HTR-8/SVneo (cell line): Measurements from ENCODE around the gene SLC12A2.

Source experiments
- DNase-seq: peaks from one replicate; pipeline ENCODE4 v3.0.0; 2011; ENCODE audit warnings: low spot score, mixed read lengths; ENCODE audit not compliant: insufficient read length
- FAIRE-seq: peaks from 2 replicates; lab custom pipeline; 2011; peaks lifted over from hg19 to GRCh38; lab: Jason Lieb, UNC

The SLC12A2 gene

DNA sequence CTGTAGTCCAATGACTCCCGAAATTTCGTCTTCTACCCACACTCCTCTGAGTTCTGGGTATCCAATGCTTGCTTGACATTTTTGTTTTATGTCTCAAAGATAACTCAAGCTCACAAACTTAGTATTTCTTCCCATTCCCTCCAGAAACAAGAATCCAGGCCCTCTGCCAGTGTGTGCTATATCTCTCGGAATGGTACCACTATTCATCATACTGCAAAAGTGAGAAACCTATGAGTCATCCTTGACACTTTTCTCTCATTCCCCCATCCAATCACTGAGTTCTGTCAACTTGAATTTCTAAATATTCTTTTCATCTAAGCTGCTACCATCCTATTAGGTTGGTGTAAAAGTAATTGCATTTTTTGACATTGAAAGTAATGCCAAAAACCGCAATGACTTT is 9.8 kb downstream of the SLC12A2 start:
- no peak for DNase-seq
- no peak for FAIRE-seq

DNA sequence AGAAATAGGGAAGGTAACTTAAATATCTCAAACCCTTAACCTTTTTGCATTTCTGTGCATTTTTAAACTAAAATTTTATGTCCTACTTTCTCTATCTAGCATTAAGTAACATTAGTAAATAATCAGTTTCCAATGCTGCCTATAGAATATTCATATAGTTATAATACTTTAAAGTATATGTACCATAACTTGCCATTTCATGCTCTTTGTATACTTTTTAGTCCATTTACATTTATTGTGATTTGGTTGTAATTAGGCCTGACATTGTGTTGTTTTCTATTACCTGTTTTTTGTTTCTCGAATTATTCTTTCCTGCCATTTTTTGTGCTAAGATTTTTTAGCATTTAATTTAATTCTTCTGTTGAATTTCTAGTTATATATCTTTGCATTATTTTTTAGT is 13.7 kb downstream of the SLC12A2 start:
- DNase-seq = no peak
- FAIRE-seq = no peak

DNA sequence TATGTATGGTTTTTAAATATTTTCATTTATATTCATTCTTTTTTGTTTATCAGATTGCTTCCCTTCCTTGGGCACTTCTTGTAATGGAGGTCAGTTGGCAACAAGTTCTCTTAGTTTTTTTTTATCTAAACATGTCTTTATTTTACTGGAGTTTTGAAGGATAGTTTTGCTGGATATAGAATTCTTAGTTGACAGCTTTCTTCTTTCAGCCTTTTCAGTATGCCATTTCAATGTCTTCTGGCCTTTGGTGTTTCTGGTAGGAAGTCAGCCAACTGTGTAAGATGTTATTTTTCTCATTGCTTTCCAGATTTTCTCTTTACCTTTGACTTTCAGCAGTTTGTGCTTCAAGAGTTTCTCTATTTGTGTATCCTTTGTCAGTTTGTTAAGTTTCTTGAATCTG is 14.2 kb downstream of the SLC12A2 start:
- DNase-seq (no peak), FAIRE-seq (no peak)

- FAIRE-seq (no peak), DNase-seq (no peak)
Measured at GRCh38 chr5:128099944-128100343, 16.4 kb downstream of the SLC12A2 start.

DNA sequence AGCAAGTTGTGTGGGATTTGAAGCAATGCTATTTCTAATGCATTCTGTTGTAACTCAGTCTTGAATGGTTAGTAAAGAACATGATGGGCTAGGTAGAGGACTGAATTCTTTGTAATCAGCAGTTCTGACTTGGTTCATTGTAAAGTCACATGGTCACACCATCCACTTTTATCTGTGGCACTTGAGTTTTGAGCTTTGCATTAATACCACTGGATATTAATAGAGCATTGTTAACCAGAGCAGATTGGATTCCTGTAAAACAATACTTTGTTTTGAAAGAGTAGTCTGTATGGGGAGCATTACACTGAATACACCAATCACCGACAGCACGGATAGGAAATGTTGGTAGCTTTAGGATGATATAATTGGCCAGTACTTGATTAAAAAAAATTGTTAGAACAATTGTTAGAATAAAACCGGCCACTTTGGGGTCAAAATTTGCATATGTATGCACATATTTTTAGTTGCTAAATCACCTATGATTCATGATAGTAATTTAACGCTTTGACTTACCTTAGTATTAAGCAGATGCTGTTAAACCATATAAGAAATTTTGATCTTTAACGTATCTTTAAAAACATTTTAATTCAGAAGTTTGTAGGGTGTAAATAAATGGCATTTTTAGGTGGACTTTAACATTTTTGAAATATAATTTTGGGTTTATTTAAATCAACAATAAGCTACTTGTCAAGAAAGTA is 17.4 kb downstream of the SLC12A2 start:
- DNase-seq (no peak), FAIRE-seq (no peak)

- DNase-seq (no peak), FAIRE-seq (no peak)
Measured at GRCh38 chr5:128101676-128102075, 18.1 kb downstream of the SLC12A2 start.

DNA sequence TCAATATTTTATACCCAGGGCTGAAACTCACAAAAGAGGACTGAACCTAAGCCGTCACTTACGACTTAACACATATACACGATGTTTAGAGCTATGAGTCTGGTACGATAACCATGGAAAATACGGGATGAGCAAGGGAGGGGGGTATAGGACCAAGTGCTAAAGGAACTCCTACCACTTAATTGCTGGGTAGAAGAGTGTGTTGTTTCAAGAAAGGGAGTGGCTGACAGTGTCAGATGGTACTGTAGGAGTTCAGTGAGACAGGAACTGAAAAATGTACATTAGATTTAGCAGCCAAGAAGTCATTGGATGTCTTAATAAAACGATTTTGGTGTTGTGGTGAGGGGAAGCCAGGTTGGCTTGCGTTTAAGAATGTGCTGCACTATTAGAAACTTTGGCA is 21.6 kb downstream of the SLC12A2 start:
- no peak for DNase-seq
- FAIRE-seq = no peak

GRCh38 chr5:128109138-128109537 is 25.6 kb downstream of the SLC12A2 start:
- DNase-seq (no peak), FAIRE-seq (no peak)

- DNase-seq = no peak
- FAIRE-seq = no peak
Measured at GRCh38 chr5:128109766-128110165, 26.2 kb downstream of the SLC12A2 start.

DNA sequence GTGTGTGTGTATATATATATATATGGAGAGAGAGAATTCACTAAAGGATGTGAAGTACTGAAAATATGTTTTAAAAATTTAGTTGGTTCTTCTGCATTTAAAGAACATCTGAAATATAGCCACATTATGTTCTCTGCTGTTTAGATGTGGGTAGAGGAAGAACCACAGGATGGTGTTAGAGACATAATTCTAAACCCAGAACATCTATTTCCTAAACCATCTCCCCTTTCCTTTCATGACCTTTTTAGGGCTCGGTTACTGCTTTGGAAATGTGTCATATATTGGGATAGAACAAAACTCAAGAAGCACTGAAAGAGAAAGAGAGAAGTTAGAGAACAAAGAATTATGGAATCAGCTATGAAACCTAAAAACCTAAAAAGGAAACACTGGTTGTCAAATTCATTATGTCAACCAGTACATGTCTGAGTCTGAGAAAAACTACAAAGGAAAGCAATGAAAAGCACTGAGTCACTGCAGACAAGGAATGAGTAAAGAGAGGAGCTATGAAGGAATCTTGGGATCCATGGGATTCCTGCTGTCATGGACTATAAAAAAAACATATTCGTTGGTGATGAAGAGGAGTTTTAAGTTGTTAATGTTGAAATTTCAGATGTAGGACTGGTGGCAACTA is 28.4 kb downstream of the SLC12A2 start:
- FAIRE-seq = no peak

DNA sequence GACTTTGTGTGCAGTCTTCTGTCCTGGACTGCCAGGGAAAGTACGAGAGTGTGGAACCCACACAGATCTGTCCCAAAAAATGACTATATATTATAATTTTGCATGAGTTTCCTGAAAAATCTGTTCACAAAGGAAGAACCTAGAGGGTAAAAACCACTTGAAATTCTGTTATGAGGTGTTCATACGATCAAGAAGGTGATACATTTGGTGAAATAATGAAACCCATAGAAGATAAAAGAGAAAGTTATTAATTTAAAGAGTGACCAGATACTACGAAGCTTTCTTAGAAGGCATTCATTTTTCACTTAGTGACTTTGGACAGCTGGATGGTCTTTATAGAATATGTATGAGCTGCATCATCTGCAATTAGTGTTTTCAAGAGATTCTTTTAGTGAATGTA is 32.9 kb downstream of the SLC12A2 start:
- FAIRE-seq = no peak

More for the DNA sequence above, 28.4 kb downstream of the SLC12A2 start:
- peak; percentile 3 for DNase-seq

DNA sequence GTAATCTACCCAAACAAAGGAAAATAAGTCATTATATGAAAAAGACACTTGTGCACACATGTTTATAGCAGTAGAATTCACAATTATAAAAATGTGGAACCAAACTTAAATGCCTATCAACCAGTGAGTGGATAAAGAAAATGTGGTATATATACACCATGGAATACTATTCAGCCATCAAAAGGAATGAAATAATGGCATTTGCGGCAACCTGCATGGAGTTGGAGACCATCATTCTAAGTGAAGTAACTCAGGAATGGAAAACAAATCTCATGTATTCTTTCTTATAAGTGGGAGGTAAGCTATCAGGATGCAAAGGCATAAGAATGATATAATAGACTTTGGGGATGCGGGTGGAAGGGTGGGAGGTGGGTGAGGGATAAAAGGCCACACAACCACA is 34.6 kb downstream of the SLC12A2 start:
- FAIRE-seq (no peak), DNase-seq (no peak)

More for the DNA sequence above, 32.9 kb downstream of the SLC12A2 start:
- no peak for DNase-seq

DNA sequence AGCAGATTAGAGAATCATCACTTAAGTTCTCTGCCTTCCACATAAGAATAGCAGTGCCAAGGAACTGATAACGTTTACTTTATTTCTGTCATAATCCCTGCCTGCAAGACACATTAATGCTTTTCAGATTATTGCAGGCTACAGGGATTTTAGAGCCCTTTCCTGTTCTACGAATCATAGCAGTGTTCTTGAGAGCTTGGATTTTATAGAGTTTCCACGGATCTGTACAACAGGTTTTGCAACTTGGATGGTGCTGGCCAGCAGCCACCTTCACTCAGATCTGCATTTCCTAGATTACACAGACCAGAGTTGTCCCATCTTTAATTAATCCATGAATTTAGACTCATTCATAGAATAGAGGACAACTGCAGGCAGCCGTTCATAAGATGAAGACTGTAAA is 38.1 kb downstream of the SLC12A2 start:
- FAIRE-seq (no peak), DNase-seq (no peak)

GRCh38 chr5:128123936-128124335 is 40.4 kb downstream of the SLC12A2 start:
- FAIRE-seq (no peak), DNase-seq (no peak)

DNA sequence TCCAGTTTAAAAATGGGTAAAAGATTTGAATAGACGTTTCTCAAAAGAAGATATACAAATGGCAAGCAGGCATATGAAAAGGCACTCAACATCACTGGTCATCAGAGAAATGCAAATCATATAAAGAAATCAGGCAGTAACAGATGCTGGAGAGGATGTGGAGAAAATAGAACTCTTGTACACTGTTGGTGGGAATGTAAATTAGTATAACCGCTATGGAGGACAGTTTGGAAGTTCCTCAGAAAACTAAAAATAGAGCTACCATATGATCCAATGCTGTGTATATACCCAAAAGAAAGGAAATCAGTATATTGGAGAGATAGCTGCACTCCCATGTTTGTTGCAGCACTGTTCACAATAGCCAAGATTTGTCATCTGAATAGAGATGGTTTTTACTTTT is 42.7 kb downstream of the SLC12A2 start:
- no peak for FAIRE-seq
- no peak for DNase-seq

GRCh38 chr5:128132499-128132898 is 48.9 kb downstream of the SLC12A2 start:
- FAIRE-seq (no peak), DNase-seq (no peak)

- no peak for DNase-seq
- no peak for FAIRE-seq
Measured at GRCh38 chr5:128135286-128135685, 51.7 kb downstream of the SLC12A2 start.

DNA sequence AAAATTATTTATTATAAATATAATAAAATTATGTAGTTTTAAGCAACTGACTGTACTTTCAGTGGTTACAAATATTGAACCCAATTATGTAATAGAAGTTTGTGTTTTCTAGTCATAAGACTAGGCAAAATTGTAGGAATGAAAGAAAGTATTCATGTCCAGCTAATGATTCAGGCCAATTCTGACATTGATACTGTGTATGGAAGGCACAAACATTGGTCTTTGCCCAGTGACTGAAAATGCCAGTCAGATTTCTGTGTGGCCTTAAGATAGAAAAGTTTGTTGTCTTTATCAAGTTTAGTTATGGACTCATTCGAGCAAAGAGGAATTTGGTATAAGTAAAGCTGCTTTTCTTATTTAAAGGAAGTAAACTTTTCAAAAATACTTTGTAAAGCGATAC is 60.3 kb downstream of the SLC12A2 start:
- FAIRE-seq = no peak

DNA sequence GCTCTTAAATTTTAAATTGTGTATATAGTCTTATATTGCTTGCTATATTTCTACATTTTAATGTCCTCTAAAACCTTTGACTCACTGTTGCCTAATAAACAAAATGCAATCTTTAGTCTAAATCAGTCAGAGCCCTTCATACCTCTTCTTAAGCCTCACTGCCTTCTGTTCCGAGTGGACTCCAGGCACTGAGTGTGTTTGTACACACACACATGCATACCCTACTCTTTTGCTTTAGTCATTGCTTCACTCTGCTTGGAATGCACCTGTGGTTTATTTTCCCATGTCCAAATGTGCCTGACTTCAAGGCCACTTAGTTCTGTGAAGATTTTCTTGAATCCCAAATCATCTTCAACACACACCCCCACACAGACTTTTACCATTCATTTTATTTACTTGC is 60.9 kb downstream of the SLC12A2 start:
- no peak for DNase-seq
- no peak for FAIRE-seq

More for the DNA sequence above, 60.3 kb downstream of the SLC12A2 start:
- no peak for DNase-seq

DNA sequence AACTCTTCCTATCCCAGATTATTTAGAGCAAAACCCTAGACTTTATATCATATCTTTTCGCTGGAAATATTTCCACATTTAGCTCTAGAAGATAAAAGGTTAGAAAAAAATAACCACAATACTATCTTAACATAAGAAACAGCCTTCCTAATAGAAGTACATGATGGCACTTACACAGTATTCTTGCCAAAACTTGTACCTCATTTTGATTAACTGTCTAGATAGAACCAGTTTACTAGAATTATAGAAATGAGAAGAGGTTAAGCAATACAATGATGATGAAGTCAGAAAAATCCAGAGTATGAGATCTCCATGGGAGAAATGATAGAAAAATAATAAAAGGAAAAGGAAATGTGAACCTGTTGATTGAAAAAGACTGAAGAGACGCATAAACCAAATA is 63.1 kb downstream of the SLC12A2 start:
- DNase-seq = no peak
- no peak for FAIRE-seq

DNA sequence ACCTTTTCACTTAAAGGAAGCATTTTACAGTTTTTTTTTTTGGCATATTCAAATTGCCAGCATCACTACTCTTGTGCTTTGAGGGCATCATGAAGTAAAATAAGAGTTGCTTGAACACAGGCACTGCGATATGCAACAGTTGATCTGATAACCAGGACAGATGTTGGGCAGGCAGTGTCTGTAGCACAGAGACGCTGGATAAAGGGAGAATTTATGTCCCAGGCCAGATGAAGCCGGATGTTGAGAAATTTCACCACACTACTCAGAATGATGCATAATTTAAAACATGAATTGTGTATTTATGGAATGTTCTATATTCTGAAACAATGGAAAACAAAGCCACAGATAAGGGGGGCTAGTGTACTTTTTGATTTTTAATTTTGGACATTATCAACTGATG is 71.4 kb downstream of the SLC12A2 start:
- FAIRE-seq = no peak
- no peak for DNase-seq

GRCh38 chr5:128155776-128156175 is 72.2 kb downstream of the SLC12A2 start:
- DNase-seq = no peak
- FAIRE-seq = no peak
